A673 (cell line): Measurements from ENCODE around the gene ZNF679. TPM values are rescaled to one million over a fixed set of nuclear protein-coding genes. Genes with fewer than 3 reads are reported as not detected.

Source experiments
- BruUV-seq: library from RNA; stranded (reverse); fragments of 400-500 nt; replicated peaks from 2 replicates; lab custom pipeline; 2021; lab: Mats Ljungman, UMichigan
- CTCF ChIA-PET: fragments of 300-600 bp; sonication (Branson Sonifier 250); formaldehyde crosslinking; loops from one replicate; lab custom pipeline; 2022; ENCODE audit warnings: antibody characterized with exemption; lab: Charles Lee
- POLR2A ChIA-PET: fragments of 300-600 bp; sonication (Branson Sonifier 250); formaldehyde crosslinking; loops from one replicate; lab custom pipeline; 2022; ENCODE audit warnings: antibody characterized with exemption; ENCODE audit not compliant: low non-redundant PET; lab: Charles Lee
- DNase-seq: peaks from one replicate; pipeline ENCODE4 v3.0.0-alpha.2; 2015; ENCODE audit warnings: low spot score
- H3K27ac ChIP-seq: fragments of 200-600 bp; sonication (generic); 2 replicates; pipeline ENCODE4 v1.5.1; 2016; ENCODE audit warnings: mixed run types, low read depth, mild to moderate bottlenecking, mixed read lengths, antibody characterized with exemption, low read length; ENCODE audit not compliant: poor library complexity, severe bottlenecking
- H3K27me3 ChIP-seq: fragments of 200-600 bp; sonication (generic); replicated peaks from 2 replicates; pipeline ENCODE4 v1.6.1; 2017; ENCODE audit warnings: mixed run types, low read depth, mild to moderate bottlenecking, mixed read lengths, antibody characterized with exemption, low read length; ENCODE audit not compliant: insufficient read depth, poor library complexity
- H3K36me3 ChIP-seq: fragments of 200-600 bp; sonication (generic); 2 replicates; pipeline ENCODE4 v1.6.1; 2016; ENCODE audit warnings: mixed run types, mild to moderate bottlenecking, mixed read lengths, antibody characterized with exemption, low read length; ENCODE audit not compliant: insufficient read depth, poor library complexity, severe bottlenecking
- H3K4me1 ChIP-seq: fragments of 200-600 bp; sonication (generic); 2 replicates; pipeline ENCODE4 v1.6.1; 2017; ENCODE audit warnings: mixed run types, mild to moderate bottlenecking, mixed read lengths, antibody characterized with exemption, low read length; ENCODE audit not compliant: insufficient read depth, poor library complexity, severe bottlenecking
- H3K4me3 ChIP-seq: fragments of 200-600 bp; sonication (generic); 2 replicates; pipeline ENCODE4 v1.5.1; 2016; ENCODE audit warnings: low read depth, mixed run types, mild to moderate bottlenecking, mixed read lengths, low read length; ENCODE audit not compliant: poor library complexity, severe bottlenecking
- H3K9me3 ChIP-seq: fragments of 200-600 bp; sonication (generic); 2 replicates; pipeline ENCODE4 v1.6.1; 2016; ENCODE audit warnings: mixed run types, low read depth, mild to moderate bottlenecking, mixed read lengths, antibody characterized with exemption, low read length; ENCODE audit not compliant: poor library complexity, severe bottlenecking
- CTCF ChIP-seq: fragments of 300-800, 200-600 bp; sonication (generic); conservative IDR thresholded peaks from 2 replicates; pipeline ENCODE4 v1.5.1; 2017; ENCODE audit warnings: low read depth, mild to moderate bottlenecking, antibody characterized with exemption, low read length, moderate library complexity, mixed read lengths
- EZH2 ChIP-seq: fragments of 200-600 bp; sonication (generic); IDR thresholded peaks from 2 replicates; pipeline ENCODE4 v1.6.1; 2017; ENCODE audit warnings: borderline replicate concordance, low read depth, mild to moderate bottlenecking, mixed read lengths, antibody characterized with exemption, low read length; ENCODE audit not compliant: poor library complexity, severe bottlenecking
- intact Hi-C: fragments of 100-400 bp; cut with micrococcal nuclease; formaldehyde crosslinking; loops from one replicate; pipeline ENCODE4 v1.10.0; 2022; ENCODE audit not compliant: unreplicated experiment
- total RNA-seq: library from RNA; stranded (reverse); gene quantifications from 2 replicates; pipeline ENCODE4 v1.2.3, GENCODE V29; 2021

ZNF679 gene
- total RNA-seq, 1 experiment from 2014 or later, result not detected

GRCh38 chr7:64310426-64310825 is 82.2 kb downstream of the ZNF679 start:
- no peak overlapping the region for H3K4me3 ChIP-seq
- no peaks in the 10 kb centered on the region for H3K4me1 ChIP-seq
- no peak overlapping the region for H3K27ac ChIP-seq
- intact Hi-C loops, result no loop called here
- ChIA-PET POLR2A (no interaction called here), CTCF (no interaction called here)
- H3K36me3 ChIP-seq, result no peaks in the 10 kb centered on the region
- no TSS peak for BruUV-seq
- no peak for DNase-seq
- TF ChIP-seq CTCF (no peak), EZH2 (no peak)
- H3K9me3 ChIP-seq, result peaks cover 37% of the 10 kb centered on the region
- no peaks in the 10 kb centered on the region for H3K27me3 ChIP-seq

GRCh38 chr7:64312826-64313225 is 84.6 kb downstream of the ZNF679 start:
- no peak overlapping the region for H3K27ac ChIP-seq
- POLR2A ChIA-PET, result no interaction called here
- peaks cover 45% of the 10 kb centered on the region for H3K9me3 ChIP-seq
- TF ChIP-seq CTCF (no peak), EZH2 (no peak)
- CTCF ChIA-PET, result no interaction called here
- DNase-seq, result no peak
- intact Hi-C loops, result no loop called here
- no peaks in the 10 kb centered on the region for H3K36me3 ChIP-seq
- no peak overlapping the region for H3K4me3 ChIP-seq
- no peaks in the 10 kb centered on the region for H3K4me1 ChIP-seq
- no TSS peak for BruUV-seq
- no peaks in the 10 kb centered on the region for H3K27me3 ChIP-seq

- peak; percentile 39 for DNase-seq
- Histone ChIP-seq H3K9me3 (peaks cover 47% of the 10 kb centered on the region), H3K27me3 (no peaks in the 10 kb centered on the region), H3K27ac (peak within 1 kb of the TSS; percentile 23), H3K4me3 (peak within 1 kb of the TSS; percentile 36), H3K36me3 (no peaks in the 10 kb centered on the region), H3K4me1 (no peaks in the 10 kb centered on the region)
- intact Hi-C loops, result no loop called here
- CTCF ChIA-PET, result no interaction called here
- POLR2A ChIA-PET, result no interaction called here
- TF ChIP-seq EZH2, result no peak
- TF ChIP-seq CTCF, result no peak
- TSS peak; percentile 45 for BruUV-seq
These were observed 85.6 kb downstream of the ZNF679 start, which contains the start of gene ZNF736 for GRCh38 chr7:64313740-64314491. Gene ZNF736, plus strand, starts transcription at chr7:64313961. Its CDS starts 190 bp downstream, at chr7:64314151.
